Upper lobe of left lung (tissue), 4 donors: ENCODE data around the gene MYO18B.

Experiments used
- CTCF ChIP-seq, 6 experiments: fragments of 450-650 bp in 4 of 6; fragments of 200-600 bp in 2 of 6; sonication (generic) in 2 of 6; IDR thresholded peaks; one replicate each; pipeline ENCODE4 v1.5.1; 2016 to 2019; ENCODE audit warnings: antibody characterized with exemption in 6 of 6
- EP300 ChIP-seq, 4 donors: sonication (generic); formaldehyde crosslinking; IDR thresholded peaks; one replicate each; pipeline ENCODE4 v1.5.1; 2017; ENCODE audit warnings: antibody characterized with exemption in 4 of 4, control low read depth in 2 of 4
- POLR2A ChIP-seq, 4 donors: fragments of 450-650 bp; IDR thresholded peaks; one replicate each; pipeline ENCODE4 v1.5.1; 2016 to 2017; ENCODE audit warnings: antibody characterized with exemption in 4 of 4, mild to moderate bottlenecking in 2 of 4
- POLR2AphosphoS5 ChIP-seq, 2 donors: sonication (generic); formaldehyde crosslinking; IDR thresholded peaks; one replicate each; pipeline ENCODE4 v1.5.1; 2017; ENCODE audit warnings: antibody characterized with exemption in 2 of 2

DNA sequence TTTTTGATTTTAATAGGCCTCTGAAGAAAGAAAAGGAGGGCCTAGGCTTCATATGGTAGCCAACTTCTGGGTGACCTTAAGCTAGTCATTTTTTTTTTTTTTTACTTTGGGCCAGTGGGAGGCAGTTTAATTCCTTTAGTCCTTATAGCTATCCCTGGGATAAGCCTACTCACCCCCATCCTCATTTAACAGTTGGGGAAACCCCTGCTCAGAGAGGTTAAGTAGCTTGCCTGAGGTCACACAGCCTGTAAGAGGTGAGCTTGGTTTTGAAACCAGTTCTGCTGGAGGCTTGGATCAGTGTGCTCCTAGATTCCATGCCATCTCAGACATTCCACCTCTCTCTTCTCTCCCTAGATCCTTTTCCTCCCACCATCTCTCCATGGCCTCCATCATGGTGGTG lies 86.4 kb downstream of the MYO18B start:
- TF ChIP-seq POLR2AphosphoS5 (IDR thresholded peaks at IDR 0.05), result no peak
- TF ChIP-seq CTCF (IDR thresholded peaks at IDR 0.05), result no peak
- no peak for TF ChIP-seq POLR2A (IDR thresholded peaks at IDR 0.05)
- no peak for TF ChIP-seq EP300 (IDR thresholded peaks at IDR 0.05)
